Measurements from ENCODE around the gene C1orf122. TPM values are rescaled to one million over a fixed set of nuclear protein-coding genes. Genes with fewer than 3 reads are reported as not detected.

The C1orf122 gene
- total RNA-seq, 1 experiment from 2014 or later: 77.2 TPM

- TF ChIP-seq POLR2AphosphoS5 (IDR thresholded peaks at IDR 0.05; ENCODE audit: low read depth, low read length) (no peak), TCF7L2 (IDR thresholded peaks at IDR 0.05; ENCODE audit: low read depth, low read length) (no peak), CTCF (IDR thresholded peaks at IDR 0.05) (no peak), SIN3A (IDR thresholded peaks at IDR 0.05; ENCODE audit: borderline replicate concordance, insufficient read depth, low read depth, low read length) (no peak), REST (IDR thresholded peaks at IDR 0.05; ENCODE audit: insufficient read depth in 1 of 2, low read depth in 2 of 2, low read length in 1 of 2) (no peak)
- H3K4me3 ChIP-seq (ENCODE audit: low read depth in 2 of 2, low read length in 2 of 2): no peak overlapping the region
- no peaks in the 10 kb centered on the region for H3K27me3 ChIP-seq (ENCODE audit: control insufficient read depth, insufficient read depth, low read length)
- BruUV-seq (replicated peaks): no TSS peak
- H3K4me1 ChIP-seq (ENCODE audit: control insufficient read depth, insufficient read depth, low read length): no peaks in the 10 kb centered on the region
- ChIA-PET POLR2A (no interaction called here), CTCF (no interaction called here)
- H3K9me3 ChIP-seq (ENCODE audit: control insufficient read depth, insufficient read depth, low read depth, low read length): no peaks in the 10 kb centered on the region
- ATAC-seq (no peak), DNase-seq (ENCODE audit: low read depth, low spot score) (no peak)
- intact Hi-C loops (cut with micrococcal nuclease; ENCODE audit: unreplicated experiment) (no loop called here), in situ Hi-C loops (cut with HindIII; ENCODE audit: low pct_unique_long_range_greater_than_20kb, low sequenced_read_pairs) (no loop called here)
- H3K27ac ChIP-seq (ENCODE audit: low read length): no peak overlapping the region
- no peaks in the 10 kb centered on the region for H3K36me3 ChIP-seq (ENCODE audit: control insufficient read depth, insufficient read depth, low read length)
These were observed 28.9 kb upstream of the C1orf122 start for GRCh38 chr1:37778654-37779053.

- no TSS peak for BruUV-seq (replicated peaks)
- DNase-seq (ENCODE audit: low read depth, low spot score) (no peak), ATAC-seq (no peak)
- in situ Hi-C loops (cut with HindIII; ENCODE audit: low pct_unique_long_range_greater_than_20kb, low sequenced_read_pairs): no loop called here
- intact Hi-C loops (cut with micrococcal nuclease; ENCODE audit: unreplicated experiment): no loop called here
- Histone ChIP-seq H3K36me3 (ENCODE audit: control insufficient read depth, insufficient read depth, low read length) (no peaks in the 10 kb centered on the region), H3K27me3 (ENCODE audit: control insufficient read depth, insufficient read depth, low read length) (peaks cover 4% of the 10 kb centered on the region; the same call in 1 of the 2 replicates), H3K4me1 (ENCODE audit: control insufficient read depth, insufficient read depth, low read length) (no peaks in the 10 kb centered on the region), H3K4me3 (ENCODE audit: low read depth in 2 of 2, low read length in 2 of 2) (no peak overlapping the region), H3K9me3 (ENCODE audit: control insufficient read depth, insufficient read depth, low read depth, low read length) (no peaks in the 10 kb centered on the region), H3K27ac (ENCODE audit: low read length) (no peak overlapping the region)
- POLR2A ChIA-PET: no interaction called here
- CTCF ChIA-PET: interaction anchor here (0.6 kb wide), 1 partner anchor 228 kb away, joined by 3 read pairs; the partner anchor contains the start of gene SNIP1
- TF ChIP-seq POLR2AphosphoS5 (IDR thresholded peaks at IDR 0.05; ENCODE audit: low read depth, low read length): no peak
- no peak for TF ChIP-seq CTCF (IDR thresholded peaks at IDR 0.05)
- TF ChIP-seq SIN3A (IDR thresholded peaks at IDR 0.05; ENCODE audit: borderline replicate concordance, insufficient read depth, low read depth, low read length): no peak
- no peak for TF ChIP-seq TCF7L2 (IDR thresholded peaks at IDR 0.05; ENCODE audit: low read depth, low read length)
- TF ChIP-seq REST (IDR thresholded peaks at IDR 0.05; ENCODE audit: insufficient read depth in 1 of 2, low read depth in 2 of 2, low read length in 1 of 2): no peak
These were observed 25.1 kb upstream of the C1orf122 start for GRCh38 chr1:37782491-37782890.

All from Panc1 (cell line).